Measurements from ENCODE around the gene NUDC.
"Not testable (repeated sequence)": the region's sequence is repeated elsewhere in the genome, so short reads cannot be mapped to it uniquely, and the experiment has no call there.

Gene NUDC

GRCh38 chr1:26921540-26922430, at the start of gene NUDC:
Gene NUDC (plus strand): TSS chr1:26921743. CDS start chr1:26921849, 106 bp downstream.
- DNase-seq: peak; percentile 94 to 95

GRCh38 chr1:26873097-26873496, 48.4 kb upstream of the NUDC start:
- DNase-seq: not testable (repeated sequence)

DNA sequence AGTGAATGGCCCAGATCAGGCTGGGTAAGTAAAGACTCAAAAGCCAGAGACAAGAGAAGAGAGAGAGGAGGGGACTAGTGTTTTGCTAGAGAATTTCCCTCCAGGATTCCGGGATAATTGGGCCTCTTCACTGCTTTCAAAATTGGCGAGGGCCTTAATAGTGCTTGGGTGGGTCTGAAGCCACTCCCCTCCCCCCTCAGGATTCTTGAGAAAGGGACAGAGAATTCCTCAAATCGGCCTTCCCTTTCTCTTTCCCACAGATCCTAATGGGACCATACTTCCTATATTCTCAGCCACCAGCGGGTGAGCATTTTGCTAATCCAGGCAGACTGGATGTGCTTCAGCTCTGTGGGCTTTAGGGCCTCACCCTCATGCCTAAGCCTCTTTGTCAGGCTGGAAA, 46.6 kb upstream of the NUDC start:
- no peak for DNase-seq

DNA sequence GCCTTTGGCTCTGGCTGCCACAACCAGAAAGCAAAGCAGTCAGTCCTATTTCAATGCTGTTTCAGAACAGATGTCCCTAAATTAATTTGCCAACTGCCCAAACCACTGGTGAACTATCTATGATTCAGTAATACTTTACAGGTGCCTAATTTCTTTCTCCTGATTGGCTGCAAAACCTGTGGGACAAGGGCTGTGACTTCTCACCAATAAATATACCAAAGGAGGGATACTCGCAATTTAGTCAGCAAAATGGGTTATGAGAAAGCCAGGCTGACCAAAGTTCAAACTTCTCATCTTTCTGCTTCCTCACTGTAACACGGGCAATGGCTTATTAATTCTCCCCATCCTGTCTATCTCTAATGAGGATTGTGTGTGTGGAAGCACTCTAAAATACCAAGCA, 44.2 kb upstream of the NUDC start:
- no peak for DNase-seq

DNA sequence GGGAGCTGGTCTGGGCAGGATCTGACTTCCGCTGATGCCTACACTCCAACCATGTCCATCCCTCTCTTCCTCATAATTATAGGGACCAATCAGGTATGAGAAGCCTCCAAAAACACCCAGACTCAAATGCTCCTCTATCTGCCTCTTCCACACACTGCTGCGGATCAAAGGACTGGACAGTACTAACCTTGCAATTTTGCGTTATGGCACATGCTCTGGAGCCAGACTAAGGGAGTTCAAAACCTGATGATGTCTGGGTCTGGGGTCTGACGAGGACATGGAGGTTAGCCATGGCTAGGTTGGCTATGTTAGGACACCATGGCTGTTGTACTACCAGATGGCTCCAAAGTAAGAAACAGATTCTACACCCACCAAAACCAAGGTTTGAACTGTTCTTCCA, 41.8 kb upstream of the NUDC start:
- DNase-seq: no peak

- not testable (repeated sequence) for DNase-seq
Measured at GRCh38 chr1:26881611-26882010, 39.9 kb upstream of the NUDC start.

DNA sequence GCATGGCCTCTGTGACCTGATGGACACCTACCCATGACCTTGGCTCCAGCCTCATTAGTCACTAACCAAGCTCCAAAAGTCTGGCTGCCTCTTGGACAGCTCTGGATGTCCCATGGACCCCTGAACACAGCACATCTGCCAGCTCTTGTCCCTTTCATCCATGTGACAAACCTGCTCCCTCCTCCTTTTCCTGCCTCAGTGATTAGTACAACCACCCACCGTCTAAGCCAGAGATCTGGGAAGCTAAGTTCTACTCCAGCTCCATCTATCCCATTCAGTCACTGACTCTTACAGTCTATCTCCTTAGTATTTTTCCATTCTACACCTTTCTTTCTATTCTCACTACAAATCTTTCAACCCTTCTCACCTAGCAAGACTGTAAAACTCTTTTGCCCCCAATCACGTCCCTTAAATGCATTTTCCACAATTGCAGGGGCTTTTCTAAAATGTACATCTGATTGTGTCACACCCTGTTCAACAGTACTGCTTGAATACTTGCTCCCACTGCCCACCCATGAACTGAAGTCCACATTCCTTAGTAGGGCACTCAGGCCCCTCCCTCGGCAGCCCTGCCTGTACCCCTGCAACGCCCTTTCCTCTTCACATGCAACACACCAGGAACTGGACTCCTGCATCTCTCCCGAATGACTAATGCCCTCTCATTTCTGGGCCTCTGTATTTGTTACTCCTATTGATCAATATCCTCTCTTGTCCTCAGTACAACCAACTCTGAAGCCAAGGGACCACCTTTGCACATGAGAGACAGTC, 38.7 kb upstream of the NUDC start:
- DNase-seq: no peak

- DNase-seq: no peak
Measured at GRCh38 chr1:26887125-26887524, 34.4 kb upstream of the NUDC start.

DNA sequence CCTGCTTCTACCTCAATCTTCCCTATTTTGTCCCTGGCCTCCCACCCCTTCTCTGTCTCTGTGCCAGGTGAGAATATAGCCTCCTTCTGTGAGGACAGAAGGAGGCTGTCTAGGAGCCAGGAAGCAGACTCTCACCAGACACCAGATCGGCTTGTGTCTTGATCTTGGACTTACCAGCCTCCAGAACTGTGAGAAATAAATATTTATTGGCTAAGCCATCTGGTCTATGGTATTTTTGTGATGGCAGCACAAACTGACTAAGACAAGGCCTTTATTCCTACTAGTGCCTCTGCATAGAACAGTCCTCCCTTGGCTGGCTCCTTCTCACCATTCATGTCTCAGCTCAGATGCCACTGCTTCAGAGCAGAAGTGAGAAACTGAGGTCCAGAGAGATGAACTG, 33.3 kb upstream of the NUDC start:
- no peak for DNase-seq

DNA sequence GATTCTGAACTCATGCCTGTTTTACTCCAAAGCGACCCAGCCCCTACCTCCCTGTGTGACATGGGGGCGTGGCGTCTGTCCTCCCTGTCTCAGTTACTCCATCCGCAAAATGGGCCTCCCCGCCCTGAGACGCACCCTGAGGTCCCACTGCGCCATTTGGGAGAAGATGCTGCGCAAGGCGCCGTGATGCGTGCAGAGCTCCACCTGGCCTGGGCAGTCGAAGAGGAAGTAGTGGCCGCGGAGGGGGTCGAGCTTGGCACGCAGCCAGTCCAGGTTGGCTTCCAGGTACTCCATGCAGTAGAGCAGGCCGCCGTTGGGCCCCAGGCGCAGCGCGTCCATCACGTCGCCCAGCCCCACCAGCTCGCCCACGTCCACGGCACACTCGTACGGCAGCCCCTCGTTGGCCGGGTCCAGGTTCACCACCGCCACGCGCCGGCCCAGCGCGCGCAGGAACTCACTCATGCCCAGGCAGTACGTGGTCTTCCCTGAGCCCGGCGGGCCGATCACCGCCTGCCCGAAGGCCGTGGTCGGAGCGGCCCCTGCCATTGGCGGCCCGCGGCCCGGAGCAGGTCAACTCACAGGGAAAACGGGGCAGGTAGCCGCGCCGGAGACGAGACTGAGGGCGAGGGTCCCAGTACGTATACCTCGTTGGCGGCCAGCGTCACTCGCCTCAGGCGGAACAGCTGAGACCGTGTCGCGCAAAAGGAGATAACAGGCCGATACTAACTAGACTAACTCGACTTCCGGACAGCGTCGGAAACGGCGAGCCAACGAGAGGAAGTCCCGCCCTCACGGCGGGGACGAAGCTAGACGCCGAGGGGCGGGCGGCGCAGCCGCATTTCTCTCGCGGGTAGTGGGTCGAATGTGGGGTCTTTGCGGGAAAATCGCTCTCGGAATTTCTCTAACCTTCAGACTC, 31.7 kb upstream of the NUDC start, which contains the start of gene GPN2:
Gene GPN2, minus strand, starts transcription at position 733 of the 916 bp plus-strand sequence. Its CDS starts 187 bp downstream, at position 546.
- DNase-seq: peak; percentile 81

DNA sequence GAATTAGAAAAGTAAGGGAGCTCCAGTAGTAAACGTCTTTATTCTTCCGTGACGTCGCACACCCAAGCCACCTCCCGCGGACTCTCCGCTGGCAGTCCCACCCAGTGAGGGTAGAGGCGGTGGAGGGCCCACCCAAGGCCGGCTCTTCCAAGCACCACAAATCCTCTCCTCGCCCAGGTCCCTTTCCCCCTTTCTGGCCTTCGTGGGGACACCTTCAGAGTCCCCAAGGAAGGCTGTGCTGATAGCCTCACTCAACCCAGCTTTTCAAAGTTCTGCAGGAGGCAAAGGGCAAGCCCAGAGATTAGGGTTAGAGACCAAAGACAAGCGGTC, 31.1 kb upstream of the NUDC start:
- DNase-seq: no peak

GRCh38 chr1:26894263-26894662, 27.3 kb upstream of the NUDC start:
- DNase-seq: no peak

DNA sequence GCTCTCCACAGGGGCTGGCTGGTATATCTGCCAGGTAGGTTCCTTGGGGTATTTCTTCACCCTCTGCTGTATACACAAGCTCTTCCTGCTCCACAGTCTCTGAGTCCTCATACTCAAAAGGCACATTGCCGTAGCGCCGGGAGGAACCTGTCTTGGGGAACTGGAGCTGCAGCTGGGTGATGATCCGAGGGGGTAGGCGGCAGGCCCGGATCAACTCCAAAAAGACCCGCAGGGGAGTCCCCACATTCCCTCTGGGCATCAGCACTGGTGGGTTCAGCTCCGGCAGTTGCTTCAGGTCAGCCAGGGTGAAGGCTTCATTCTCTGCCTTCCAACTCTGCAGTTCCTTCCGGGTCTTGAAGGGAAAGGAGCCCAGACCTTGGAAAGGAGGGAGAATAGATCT, 24.2 kb upstream of the NUDC start:
- DNase-seq: no peak

DNA sequence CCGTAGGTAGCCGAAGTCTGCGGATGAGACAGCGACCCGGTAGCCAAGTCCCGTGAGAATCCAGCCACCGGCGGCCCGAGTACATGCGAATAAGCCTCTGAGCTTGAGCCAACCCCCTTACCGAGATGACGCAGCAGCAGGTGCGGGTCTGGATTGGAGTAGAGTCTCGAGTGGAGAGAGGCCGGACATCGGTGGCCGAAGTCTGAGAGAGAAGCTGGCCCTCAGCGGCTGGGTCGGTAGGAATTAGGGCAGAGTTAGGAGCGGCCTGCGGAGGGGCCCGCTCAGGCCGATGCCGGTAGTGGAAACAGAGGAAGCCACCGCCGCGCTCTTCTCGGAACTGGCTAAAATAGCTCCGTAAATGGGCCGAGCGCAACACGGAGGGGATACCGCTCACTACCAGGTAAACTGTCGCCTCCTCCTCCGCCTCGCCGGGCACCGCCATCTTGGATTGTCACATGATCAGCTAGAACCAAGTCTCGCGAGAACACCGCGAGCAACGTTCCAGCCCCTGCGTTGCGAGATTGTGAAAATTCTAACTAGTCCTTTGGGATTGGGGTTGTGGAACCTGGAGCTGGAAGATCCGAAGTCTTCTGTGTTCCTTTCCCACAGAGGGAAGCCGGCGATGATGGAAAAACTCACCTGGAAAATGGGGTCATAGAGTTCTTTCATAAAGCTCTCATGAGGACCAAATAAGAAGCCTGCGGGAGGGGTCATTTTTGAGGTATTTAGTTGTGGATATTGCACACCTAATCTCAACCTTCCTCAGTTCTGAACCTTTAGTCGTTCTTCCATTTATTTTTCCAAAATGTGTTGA, 21.3 kb upstream of the NUDC start, which contains the start of gene GPATCH3:
Gene GPATCH3, minus strand, starts transcription at position 467 of the 814 bp plus-strand sequence. Its CDS starts 25 bp downstream, at position 442.
- DNase-seq: peak; percentile 89 to 91

DNA sequence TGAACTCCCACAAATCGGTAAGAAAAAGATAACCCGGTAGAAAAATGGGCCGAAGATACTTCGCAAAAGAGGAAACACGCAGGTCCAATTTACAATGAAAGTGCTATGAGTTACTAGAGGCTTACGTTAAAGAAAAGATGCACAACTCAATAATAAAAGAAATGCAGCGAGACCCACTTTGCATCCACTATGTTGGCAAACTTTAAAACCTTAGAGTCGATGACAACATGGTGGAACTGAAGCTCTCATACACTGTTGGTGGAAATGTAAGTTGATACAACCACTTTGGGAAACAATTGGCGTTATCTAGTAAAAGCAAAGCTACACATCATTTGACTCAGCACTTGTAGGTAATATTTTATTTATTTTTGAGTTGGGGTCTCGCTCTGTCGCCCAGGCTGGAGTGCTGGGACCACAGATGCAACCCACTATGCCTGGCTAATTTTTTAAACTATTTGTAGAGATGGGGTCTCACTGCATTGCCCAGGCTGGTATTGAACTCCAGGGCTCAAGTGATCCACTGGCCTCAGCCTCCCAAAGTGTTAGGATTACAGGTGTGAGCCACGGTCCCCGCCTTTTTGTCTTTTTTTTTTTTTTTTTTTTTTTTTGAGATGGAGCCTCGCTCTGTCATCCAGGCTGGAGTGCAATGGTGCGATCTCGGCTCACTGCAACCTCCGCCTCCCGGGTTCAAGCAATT, 20.6 kb upstream of the NUDC start:
- DNase-seq: no peak

GRCh38 chr1:26907071-26907917, 14.2 kb upstream of the NUDC start:
- no peak for DNase-seq

DNA sequence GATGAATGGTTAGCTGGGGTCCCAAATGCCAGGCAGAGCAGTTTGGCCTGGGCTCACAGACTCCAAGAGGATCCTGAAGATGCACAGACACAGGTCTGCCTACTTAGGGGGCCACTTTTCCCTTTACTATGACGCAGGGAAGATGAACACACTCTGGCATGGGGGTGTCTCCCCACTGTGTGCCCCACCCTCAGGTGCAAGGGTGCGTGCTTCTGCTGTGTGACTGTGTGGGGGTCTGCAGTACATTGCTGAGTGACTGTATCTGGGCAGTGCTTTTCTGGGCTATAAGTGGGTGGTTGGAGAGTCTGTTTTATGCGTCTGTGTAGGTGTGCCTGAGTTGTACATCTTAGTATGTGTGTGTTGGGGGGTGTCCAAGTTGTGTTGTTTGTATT, 11.6 kb upstream of the NUDC start:
- no peak for DNase-seq

GRCh38 chr1:26910343-26911160, 11.0 kb upstream of the NUDC start:
- DNase-seq: no peak

GRCh38 chr1:26911399-26912146, 10.0 kb upstream of the NUDC start:
- DNase-seq: no peak
